ENCODE results near the gene FAM221B. TPM values are rescaled to one million over a fixed set of nuclear protein-coding genes. Genes with fewer than 3 reads are reported as not detected.

Gene FAM221B, protein sequence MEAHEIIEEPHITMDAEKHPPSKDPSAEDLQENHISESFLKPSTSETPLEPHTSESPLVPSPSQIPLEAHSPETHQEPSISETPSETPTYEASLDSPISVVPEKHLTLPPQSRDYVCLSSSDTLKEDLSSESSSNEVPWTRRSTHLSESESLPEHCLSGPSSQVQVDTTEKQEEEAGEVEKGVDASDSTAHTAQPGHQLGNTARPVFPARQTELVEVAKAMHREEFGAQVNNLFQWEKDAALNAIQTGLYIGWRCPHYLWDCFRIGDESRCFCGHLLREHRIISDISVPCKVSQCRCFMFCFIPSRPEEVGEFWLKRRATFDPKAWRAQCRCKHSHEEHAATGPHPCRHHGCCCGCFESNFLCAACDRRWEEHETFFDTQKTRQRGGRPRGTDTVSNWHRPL
- not detected in 2 replicates for total RNA-seq

DNA sequence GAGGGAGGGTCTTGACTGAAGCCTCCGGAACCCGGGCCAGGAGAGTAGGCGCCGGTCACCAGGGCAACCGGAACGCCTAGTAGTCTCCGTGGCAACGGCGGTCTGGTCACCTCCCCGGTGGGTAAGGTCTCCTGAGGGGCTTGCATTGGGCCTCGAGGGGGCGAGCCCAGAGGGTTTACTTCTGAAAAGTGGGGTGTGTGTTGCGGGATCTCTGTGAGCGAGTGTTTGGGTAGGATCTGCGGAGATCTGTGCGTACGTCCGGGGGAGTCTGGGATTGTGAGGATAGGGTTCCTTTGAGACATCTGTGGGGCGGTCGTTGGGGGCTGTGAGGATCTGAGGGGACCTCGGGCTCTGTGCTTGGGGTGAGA is at the start of gene FAM221B:
Gene FAM221B (minus strand): TSS at position 17 of the 368 bp plus-strand sequence. CDS start 2,571 bp downstream, outside the sequence.
- DNase-seq (ENCODE audit: low read depth, low spot score), result no peak

DNA sequence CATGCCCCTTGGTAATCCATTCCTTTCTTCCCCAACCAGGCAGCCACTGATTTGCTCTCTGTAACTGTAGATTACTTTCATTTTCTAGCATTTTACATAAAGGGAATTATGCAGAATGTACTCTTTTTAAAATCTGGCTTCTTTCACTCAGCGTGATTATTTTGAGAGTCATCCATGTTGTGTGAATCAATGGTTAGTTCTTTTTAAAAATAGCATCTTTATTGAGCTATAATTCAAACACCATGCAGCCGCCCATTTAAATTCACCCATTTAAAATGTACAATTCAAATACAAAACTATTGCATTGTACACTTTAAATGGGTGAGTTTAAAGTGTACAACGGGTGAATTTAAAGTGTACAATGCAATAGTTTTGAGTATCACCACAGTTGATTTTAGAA is 44.0 kb upstream of the FAM221B start:
- DNase-seq (ENCODE audit: low read depth, low spot score), result no peak

DNA sequence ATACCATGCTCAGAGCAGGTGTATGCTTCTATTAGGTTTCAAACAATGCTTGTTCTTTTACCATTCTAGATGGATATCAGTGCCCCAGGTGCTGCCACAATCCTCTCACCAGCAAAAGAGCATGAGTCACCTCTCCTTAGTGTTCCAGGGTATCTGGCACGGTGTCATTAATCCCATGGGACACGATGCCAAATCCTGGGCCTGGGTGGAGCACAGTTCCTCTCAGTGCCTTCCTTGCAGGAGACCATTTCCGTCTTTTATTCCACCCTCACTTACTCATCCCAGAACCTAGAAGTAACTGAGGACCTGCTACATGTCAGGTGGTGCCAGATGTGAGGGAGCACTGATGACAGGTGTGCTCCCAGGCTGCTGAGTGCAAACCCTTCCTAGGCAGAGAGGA is 43.0 kb upstream of the FAM221B start:
- no peak for DNase-seq (ENCODE audit: low read depth, low spot score)

GRCh38 chr9:35870351-35870923 is 41.9 kb upstream of the FAM221B start, which contains the start of gene OR13J1:
TSS of gene OR13J1 (minus strand) at chr9:35870401. CDS start at chr9:35870401, 0 bp downstream.
- no peak for DNase-seq (ENCODE audit: low read depth, low spot score)

DNA sequence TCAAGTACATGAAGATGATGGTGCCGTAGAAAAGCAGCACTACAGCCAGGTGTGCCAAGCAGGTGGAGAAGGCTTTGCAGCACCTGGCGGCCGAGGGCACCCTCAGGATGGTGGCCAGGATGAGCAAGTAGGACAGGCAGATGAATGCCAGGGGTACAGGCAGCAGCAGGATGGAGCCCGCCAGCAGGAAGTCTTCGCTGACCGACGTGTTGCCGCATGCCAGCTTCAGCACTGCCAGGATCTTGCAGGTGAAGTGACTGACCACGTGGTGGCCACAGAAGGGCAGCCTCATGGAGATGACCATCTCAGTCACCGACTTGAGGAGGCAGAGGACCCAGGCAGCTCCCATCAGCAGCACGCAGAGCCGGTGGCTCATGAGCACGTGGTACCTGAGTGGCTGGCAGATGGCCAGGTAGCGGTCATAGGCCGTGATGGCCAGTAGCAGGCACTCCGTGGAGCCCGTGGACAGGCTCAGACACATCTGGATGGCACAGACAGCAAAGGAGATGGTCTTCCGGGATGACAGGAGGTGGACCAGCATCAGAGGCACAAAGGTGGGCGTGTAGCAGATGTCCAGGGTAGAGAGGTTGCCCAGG is 41.2 kb upstream of the FAM221B start:
- DNase-seq (ENCODE audit: low read depth, low spot score), result no peak

GRCh38 chr9:35868933-35869332 is 40.4 kb upstream of the FAM221B start:
- DNase-seq (ENCODE audit: low read depth, low spot score), result no peak

- no peak for DNase-seq (ENCODE audit: low read depth, low spot score)
Measured at GRCh38 chr9:35867538-35867937, 39.0 kb upstream of the FAM221B start.

DNA sequence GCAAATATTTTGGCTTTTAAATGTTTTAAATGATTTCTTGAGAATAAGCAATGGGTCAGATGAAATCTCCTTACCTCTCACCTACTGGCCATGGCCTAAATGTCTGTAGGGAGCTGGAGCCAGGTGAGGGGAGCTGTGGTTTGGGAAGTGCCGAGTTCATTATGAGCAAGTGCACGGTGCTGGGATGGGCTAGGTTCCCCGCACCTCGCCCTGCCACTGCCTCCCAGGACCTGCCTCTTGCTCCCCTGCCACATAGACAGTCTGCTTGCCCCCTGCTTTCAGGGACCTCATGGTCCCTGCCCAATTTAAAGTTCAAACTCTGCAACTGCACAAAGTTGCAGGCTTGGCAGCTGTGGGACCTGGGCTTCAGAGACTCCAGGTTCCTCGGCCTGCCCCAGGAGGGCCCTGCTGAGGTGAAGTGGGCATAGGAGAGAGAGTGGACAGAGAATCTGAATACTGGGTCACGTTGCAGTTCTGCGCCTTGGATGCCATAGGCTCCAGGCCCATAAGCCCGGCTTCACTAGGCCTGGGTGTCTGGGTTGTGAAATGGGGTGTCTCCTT is 36.2 kb upstream of the FAM221B start:
- DNase-seq (ENCODE audit: low read depth, low spot score), result no peak

DNA sequence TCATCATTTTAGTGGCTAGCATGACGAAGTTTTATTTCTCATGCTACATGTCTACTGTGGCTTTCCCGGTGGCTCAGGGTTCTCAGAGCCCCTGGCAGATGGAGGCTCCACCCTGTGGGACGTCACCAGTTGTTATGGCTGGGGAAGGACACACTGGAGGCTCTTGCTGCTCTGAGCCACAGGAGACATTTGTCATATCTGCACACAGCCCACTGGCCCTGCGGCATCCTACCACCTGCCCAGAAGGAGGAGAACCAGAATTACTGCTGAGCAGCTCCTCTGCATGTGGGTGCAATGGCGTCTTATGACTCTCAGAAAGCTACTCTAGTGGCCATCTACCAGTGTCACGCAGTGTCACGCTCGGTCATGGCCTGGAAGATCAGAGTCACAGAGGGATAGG is 35.1 kb upstream of the FAM221B start:
- DNase-seq (ENCODE audit: low read depth, low spot score), result no peak

- no peak for DNase-seq (ENCODE audit: low read depth, low spot score)
Measured at GRCh38 chr9:35862328-35862727, 33.8 kb upstream of the FAM221B start.

DNA sequence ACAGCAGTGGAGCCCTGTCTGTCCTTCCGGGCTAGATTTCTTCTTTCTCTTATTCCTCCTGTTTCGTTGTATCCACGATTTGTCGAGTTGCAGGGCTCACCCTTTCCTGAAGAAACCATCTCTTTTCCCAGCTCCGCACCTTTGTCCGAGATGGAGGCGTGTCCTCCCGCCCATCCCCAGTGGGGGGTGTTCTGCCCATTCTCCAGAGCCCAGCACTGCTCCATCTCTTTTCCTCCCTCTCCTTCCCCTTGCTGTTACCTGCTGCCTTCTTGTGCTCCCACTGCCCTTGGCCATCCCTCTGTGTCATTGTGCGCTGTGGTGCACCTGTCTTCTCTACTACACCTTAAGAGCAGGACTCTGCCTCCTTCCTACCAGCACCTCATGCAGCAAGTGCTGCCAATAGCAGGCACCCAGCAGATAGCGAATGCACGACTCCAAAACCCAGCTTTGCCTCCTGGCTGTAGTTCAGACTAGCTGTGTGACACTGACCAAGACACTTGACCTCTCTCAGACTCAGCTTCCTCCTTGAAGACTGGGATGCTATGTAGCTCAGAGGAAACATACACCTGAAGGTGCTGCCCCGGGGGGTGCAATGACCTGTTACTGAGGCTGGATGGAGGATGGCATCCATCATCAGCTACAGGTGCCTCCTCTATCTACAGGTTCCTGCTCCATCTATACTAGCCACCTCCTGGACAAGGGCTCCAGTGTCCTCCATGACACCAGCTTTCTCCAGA is 32.8 kb upstream of the FAM221B start:
- no peak for DNase-seq (ENCODE audit: low read depth, low spot score)

- no peak for DNase-seq (ENCODE audit: low read depth, low spot score)
Measured at GRCh38 chr9:35859990-35860339, 31.4 kb upstream of the FAM221B start.

DNA sequence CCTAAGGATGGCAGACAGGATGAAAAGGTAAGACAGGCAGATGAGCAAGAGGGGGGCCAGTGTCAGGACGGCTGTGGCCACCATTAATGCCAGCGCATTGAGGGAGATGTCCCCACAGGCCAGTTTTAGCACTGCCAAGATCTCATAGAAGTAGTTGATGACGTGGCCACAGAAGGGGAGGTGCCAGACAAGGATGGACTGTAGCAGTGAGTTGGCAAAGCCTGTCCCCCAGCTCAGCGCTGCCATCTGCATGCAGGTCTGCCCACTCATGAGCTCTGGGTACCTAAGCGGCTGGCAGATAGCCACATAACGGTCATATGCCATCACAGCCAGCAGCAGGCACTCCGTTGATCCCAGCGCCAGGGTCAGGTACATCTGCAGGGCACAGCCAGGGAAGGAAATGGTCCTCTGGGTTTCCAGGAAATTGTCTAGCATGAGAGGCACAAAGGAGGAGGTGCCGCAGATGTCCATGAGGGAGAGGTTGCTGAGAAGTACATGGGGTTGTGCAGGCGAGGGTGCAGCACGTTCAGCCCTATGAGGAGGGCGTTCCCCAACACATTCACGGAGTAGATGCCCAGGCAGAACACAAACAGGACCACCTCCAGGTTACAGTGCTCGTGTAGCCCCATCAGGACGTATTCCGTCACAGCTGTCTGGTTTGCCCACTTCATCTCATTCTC is 30.9 kb upstream of the FAM221B start:
- no peak for DNase-seq (ENCODE audit: low read depth, low spot score)

DNA sequence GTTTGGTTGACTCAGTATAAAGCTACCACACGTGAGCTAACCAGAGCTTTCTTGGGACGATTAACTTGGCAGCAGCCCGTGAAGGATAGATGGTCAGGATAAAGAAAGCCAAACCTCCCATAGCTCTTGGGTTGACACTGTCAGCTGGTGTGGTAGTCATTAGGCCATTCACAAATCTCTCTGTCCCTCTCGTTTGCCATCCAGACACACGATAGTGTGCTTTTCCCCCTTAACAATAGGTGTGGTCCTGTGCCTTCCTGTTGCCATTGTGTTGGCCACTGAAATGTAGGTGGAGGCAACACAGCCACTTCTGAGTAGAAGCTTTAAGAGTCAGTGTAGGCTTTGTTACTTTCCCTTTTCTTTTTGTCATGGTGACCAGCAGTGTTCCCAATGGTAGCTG is 29.9 kb upstream of the FAM221B start:
- no peak for DNase-seq (ENCODE audit: low read depth, low spot score)

GRCh38 chr9:35856882-35857281 is 28.4 kb upstream of the FAM221B start:
- DNase-seq (ENCODE audit: low read depth, low spot score), result no peak

DNA sequence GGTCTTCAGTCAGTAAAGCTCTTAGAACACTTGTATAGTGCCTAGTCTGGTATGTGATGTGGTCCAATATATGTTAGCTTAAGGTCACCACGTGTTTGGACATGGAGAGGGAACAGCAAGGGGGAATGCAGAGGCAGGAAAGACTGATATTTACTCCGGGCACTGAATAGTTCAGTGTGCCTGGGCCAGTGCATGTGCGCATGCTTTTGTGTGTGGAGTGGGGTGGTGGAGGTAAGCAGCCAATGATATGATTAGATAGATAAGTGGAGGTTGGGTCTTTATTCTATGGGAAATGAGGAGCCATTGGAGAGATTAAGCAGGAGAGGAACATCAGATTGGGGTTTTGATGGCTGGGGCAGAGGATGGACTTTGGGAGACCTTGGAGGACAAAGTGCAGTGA is 27.7 kb upstream of the FAM221B start:
- DNase-seq (ENCODE audit: low read depth, low spot score), result no peak

DNA sequence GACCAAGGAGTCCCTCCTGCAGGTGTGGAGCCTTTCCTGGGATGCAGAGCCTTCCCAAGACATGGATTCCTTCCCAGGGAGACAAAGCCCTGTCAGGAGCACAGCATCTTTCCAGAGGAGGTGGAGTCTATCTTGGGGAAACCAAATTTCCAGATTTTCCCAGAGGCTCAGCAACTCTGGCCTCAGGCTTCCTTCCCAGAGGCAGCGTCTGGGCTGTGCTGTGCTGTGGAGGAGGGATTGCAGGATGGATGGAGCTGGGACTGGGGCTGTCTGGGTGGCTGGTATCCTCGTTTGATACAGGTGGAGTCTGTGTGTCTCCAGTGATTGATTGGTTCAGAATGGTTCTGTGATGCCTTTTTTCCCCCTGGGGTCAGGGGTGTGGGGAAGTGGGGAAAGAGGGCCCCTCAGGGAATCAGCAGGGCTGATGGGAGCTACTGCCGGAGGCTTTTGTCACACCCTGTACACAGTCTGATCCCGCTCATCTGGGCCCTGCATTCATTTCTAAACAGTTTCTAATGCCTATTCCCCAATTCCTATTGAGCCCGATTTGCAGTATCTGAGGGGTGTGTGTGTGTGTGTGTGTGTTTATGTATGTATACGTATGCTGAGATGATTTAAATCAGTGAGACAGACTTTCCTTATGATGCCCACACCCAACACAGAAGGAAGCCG is 25.7 kb upstream of the FAM221B start:
- DNase-seq (ENCODE audit: low read depth, low spot score), result no peak

DNA sequence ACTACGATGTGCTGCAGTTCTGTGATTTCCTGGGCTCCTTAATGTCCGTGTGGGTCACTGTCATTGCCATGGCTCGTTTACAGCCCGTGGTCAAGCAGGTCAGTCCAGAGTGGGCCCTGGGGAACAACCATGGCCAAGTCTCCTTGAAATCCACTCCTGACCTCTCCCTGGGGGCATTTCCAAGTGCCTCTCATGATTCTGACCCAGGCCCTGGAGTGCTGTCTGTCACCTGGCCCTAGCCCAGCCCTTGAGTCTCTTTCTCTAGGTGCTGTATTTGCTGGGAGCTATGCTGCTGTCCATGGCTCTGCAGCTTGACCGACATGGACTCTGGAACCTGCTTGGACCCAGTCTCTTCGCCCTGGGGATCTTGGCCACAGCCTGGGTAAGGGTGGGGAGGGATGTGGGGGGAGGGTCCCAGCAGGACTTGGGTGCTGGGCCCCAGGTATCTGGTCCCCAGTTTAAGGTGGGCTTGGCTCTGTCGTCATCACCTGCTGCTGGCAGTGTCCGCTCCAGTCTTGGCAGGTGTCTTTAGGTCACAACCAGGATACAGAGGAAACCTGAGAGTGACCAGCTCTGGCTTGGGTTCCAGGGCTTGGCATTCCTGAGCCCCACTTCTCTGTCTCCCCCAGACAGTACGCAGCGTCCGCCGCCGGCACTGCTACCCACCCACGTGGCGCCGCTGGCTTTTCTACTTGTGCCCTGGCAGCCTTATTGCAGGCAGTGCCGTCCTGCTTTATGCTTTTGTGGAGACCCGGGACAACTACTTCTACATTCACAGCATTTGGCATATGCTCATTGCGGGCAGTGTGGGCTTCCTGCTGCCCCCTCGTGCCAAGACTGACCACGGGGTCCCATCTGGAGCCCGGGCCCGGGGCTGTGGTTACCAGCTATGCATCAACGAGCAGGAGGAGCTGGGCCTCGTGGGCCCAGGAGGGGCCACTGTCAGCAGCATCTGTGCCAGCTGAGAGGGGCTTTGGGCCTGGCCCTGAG is 24.6 kb upstream of the FAM221B start:
- DNase-seq (ENCODE audit: low read depth, low spot score), result no peak

- no peak for DNase-seq (ENCODE audit: low read depth, low spot score)
Measured at GRCh38 chr9:35852267-35852815, 23.8 kb upstream of the FAM221B start.
